Activated T-cell treated with anti-CD3 and anti-CD28 coated beads for 24 hours (primary cell): ENCODE measurements around the gene RAB3A.
"Not testable (repeated sequence)": the region's sequence is repeated elsewhere in the genome, so short reads cannot be mapped to it uniquely, and the experiment has no call there.

Source experiments
- DNase-seq: peaks from one replicate; pipeline ENCODE4 v3.0.0-alpha.2; 2020; ENCODE audit warnings: low read depth

The RAB3A gene

DNA sequence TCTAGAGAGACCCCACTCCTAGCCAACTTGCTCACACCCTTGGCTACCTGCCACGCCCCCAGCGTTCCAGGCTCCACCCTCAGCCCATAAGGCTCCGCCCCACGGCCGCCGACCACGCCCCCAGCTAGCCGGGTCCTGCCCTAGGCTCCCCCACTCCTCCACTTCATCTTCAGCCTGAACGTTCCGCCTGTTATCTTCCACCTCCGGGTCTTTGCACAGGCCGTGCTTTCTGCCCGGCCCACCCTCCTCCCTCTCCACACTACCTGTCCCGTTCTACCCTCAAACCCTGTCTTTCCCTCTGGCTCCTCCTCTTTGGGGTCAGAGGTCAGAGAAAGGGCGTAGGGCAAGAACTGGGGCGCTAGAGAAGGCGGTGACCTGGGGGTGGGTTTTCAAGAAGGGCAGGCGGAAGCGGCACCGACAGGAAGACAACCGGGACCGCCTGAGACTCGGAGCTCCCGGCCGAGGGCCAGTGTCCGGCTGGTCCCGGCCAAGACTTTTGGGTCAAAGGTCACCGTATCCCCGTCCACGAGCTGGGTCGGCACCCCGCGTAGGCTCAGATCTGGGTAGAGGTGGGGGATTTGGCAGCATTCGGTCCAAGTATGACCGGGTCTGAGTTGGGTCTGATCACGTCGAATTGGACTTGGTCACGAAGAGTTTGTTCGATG, 20.1 kb upstream of the RAB3A start:
- peak; percentile 20 for DNase-seq

DNA sequence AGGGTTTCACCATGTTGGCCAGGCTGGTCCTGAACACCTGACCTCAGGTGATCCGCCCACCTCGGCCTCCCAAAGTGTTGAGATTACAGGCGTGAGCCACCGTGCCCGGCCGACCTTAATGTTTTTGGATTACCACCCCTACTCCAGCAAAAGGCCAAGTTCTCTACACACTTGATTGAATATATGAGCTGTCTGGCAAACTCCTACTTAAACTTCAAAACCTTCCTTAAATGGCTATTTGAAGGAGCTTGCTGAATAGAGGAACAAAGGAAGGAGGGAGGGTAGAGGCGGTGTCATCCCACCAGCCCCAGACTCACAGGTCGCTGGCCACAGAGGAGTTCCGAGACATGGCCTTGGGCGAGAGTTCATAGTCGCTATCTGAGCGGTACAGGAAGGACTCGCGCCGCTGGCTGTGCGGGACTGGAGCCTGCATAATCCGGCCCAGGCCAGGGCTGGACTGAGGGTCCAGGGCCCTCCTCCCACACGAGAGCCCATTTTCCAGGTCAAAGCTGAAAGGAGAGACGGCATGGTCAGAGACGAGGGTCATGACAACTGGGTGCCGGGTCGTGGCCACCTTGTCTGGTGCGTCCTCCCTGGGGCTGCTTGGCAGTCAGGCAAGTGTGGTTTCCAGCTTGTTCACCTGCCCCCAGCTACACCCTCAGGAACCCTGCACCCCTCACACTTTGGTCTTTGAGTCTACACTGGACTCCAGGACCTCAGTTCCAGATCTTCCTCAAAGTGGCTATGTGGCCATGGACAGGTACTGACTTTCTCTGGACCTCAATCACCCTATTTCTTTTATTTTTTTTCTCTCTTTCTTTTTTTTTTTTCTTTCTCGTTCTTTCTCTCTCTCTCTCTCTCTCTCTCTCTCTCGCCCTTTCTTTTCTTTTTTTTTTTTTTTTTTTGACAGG, 18.2 kb upstream of the RAB3A start:
- DNase-seq, result no peak

- DNase-seq, result no peak
Measured at GRCh38 chr19:18220632-18221275, 16.9 kb upstream of the RAB3A start.

GRCh38 chr19:18219911-18220631, 16.2 kb upstream of the RAB3A start:
- no peak for DNase-seq

DNA sequence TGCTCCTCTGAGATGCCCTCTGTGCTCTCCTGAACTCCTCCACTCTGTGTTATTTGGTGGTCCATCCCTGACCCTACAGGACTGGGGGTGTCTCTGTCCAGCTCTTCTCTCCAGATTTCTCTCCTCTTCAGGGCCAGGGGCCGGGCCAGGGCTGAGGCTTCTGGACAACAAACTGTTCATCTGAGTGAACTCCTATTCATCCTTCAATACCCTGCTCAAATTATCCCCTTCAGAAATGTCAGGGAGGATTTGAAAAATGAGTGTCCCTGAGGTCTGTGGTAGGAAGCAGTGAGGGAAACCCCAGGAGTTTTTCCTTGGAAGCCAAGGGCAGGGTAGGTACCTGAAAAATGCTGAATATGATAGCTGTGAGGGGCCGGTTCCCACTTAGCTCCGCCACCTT, 14.8 kb upstream of the RAB3A start:
- no peak for DNase-seq

- DNase-seq, result no peak
Measured at GRCh38 chr19:18218159-18218558, 14.3 kb upstream of the RAB3A start.

DNA sequence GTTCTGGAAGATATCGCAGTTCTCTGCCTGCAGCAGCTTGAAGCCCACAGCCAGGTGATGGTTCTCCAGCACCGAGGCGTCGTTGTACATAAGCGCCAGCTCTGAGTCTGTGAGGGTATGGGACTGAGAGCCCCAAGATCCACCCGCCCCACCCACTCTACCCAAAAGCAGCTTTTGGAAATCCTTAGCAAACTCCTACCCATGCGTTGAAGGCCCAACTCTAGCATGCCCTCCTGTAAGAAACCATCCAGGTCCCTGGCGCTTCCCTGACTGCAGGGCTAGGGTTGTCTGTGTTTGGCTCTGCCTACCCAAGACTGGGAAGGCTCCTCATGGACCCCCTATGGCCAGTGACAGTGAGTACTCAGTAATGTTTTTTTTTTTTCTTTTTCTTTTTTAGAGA, 12.9 kb upstream of the RAB3A start:
- no peak for DNase-seq

GRCh38 chr19:18214779-18215433, 11.1 kb upstream of the RAB3A start:
- DNase-seq, result no peak

DNA sequence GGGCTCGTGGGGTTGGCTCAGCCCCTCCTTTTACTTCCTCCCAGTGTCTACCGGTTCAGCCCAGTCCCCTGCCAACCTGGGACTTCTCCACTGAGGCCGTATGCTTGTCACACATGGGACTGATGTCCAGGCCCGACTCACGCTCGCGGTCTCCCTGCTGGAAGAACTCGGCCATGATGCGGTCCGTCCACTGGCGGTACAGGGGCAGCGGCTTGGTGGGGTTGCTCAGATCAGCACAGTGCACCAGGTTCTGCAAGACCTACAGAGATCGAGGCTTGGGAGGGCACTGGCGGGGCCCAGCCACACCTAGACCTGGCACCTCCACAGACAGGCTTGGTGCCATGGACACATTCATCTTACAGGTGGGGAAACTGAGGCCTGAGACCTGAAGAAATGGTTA, 7.8 kb upstream of the RAB3A start:
- no peak for DNase-seq

- DNase-seq, result not testable (repeated sequence)
Measured at GRCh38 chr19:18209912-18210311, 6.1 kb upstream of the RAB3A start.

GRCh38 chr19:18208098-18208951, 4.5 kb upstream of the RAB3A start:
- DNase-seq, result no peak

GRCh38 chr19:18206018-18206417, 2.2 kb upstream of the RAB3A start:
- DNase-seq, result no peak

DNA sequence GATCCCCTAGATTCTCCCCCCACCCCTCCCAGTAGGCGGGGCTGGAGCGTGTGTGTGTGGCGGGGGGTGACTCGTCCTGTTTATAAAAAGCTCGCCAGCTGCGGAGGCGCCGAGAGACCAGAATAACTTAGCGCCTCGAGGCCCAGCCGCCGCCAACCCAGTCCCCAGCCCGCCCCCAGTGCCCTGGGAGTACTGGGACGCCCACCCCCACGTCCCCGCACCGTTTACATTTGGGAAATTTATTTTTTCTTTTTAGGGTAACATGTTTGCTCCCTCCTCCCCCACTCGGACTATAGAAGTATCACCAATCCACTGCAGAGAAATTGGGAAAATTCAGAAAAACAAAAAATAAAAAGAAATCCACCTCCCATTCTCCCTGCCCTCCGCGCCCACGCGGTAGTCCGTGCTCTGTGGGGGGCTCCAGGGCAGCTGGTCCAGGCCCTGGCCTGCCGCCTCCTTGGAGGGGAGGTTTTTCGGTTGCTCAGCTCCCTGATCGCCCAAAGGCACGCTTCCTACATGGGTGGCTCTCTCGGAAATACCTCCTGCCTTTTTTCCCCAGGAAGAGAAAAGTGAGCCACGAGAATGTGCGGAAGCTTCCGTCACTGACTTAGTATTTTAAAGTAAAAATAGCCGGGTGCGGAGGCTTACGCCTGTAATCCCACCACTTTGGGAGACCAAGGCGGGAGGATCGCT, 1.5 kb upstream of the RAB3A start:
- no peak for DNase-seq

GRCh38 chr19:18204394-18205199, 755 bp upstream of the RAB3A start:
- DNase-seq, result no peak

DNA sequence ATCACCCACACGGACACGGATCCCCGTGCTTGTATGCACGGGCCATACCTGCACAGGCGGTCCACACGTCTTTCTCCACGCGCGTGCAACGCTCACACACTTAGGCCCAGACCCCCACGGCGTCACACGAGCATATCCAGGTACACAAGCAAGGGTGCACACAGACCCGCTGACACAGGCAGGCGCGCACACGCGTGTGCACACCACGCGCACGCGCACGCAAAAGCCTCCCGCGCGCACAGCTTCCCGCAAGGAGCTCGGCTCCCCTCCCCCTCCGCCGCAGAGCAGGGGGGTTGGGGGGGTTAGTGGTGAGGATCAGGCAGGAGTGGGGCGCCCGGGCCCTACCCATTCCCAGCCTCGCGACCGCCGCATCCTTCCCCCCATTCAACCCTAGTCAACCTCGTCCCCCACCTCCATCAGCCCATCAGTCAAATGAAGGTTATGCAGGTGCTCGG, 407 bp downstream of the RAB3A start:
- no peak for DNase-seq

DNA sequence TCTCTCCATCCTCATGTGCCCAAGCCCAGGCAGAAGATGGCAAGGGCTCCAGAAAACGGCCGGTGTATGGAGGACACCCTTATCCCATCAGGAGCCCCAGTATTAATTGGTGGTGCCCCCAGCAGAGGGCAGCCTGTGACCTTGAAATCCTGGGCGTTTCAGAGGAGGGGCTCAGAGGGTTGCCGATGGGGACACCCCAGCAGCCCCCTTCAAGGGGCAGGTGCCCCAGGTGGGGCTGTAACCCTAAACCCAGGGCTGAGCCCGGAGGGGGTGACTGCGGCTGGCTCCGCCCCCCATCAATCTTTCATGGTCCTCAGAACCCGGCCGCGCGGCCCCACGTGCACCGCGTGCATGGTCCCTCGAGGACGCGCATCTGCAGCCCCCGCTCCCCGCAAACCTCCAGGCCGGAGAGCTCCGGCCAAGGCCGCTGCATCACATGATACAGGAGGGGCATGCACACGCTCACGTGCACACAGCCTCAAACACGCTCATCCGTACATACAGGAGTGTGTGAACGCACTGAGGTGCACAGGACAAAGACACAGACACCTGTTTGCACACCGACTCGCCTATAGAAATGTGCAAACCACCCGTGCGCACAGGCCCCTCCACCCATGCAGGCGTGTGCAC, 949 bp downstream of the RAB3A start:
- no peak for DNase-seq

DNA sequence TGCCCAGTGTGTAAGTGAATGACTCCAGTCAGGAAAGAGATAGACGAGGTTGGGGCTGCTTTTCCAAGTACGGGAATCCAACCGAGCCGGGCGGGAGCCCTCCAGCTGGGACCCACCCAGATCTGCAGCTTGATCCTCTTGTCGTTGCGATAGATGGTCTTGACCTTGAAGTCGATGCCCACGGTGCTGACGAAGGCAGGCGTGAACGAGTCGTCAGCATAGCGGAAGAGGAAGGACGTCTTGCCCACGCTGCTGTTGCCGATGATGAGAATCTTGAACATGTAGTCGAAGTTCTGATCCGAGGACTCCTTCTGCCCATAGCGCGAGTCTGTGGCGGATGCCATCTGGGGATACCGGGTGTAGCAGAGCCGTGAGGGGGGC, 1.5 kb downstream of the RAB3A start:
- no peak for DNase-seq

DNA sequence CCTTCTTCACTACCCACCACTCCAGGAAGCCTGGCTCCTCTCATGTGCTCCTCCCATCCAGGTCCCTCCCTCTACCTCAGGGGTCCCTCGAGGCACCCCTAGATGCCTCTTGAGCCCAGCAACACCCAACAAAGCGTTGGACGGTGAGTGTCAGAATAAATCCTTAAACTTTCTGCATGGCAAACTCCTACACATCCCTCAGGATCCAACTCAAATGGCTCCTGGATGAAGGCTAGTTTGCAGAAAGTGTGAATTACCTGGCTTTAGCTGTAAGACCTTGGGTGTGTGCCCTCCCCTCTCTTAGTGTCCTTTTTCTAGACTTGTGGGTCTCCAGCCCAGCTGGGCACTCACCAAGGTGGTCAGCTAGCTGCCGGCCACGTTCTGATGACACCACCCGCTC, 5.5 kb downstream of the RAB3A start:
- no peak for DNase-seq

DNA sequence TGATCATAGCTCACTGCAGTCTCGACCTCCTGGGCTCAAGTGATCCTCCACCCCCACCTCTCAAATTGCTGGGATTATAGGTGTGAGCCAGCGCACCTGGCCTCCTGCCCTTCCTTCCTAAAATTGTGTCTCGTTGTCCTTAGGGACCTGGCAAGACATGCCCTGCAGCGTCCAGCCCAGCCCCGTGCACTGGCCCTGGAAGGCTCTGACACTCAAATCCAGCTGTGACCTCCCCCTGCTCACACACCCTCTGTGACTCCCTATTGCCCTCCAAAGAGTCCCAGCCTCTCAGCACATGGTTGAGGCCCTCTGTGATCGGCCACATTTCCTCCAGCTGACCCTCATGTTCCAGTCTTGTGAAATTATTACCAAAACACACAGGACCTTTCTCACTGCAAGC, 5.9 kb downstream of the RAB3A start:
- no peak for DNase-seq
